DMS153 treated with DMSO at 0.1 percent for 48 hours (cell line): ENCODE measurements around the gene CHMP3.
"Not testable (repeated sequence)": the region's sequence is repeated elsewhere in the genome, so short reads cannot be mapped to it uniquely, and the experiment has no call there.

ENCODE experiments used
- DNase-seq: peaks from one replicate; lab custom pipeline; 2025; ENCODE audit not compliant: unreplicated experiment; lab: John Stamatoyannopoulos, UW

The CHMP3 gene

DNA sequence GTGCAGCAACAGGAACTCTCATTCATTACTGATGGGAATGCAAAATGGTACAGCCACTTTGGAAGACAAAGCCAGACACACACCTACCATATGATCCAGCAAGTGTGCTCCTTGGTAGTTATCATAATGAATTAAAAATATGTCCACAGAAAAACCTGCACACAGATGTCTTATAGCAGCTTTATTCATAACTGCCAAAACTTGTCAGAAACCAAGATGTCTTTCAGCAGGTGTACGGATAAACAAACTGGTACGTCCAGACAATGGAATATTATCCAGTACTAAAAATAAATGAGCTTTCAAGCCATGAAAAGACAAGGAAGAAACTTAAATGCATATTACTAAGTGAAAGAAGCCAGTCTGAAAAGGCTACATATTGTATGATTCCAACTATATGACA lies 50.4 kb downstream of the CHMP3 start:
- DNase-seq = no peak

DNA sequence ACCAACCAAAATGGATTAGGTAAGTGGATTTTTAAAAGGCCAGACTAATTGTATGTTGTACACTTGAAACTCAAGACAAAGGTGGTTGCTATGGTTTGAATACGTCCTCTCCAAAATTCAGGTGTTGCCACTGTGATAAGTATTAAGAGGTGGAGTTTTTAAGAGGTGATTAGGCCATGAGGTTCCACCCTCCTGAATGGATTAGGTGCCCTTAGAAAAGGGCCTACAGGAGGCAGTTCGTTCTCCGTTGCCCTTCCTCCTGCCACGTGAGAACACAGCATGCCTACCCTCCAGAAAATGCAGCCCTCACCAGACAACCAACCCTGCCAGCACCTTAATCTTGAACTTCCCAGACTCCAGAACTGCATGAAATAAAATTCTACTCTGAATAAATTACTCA lies 51.2 kb downstream of the CHMP3 start:
- no peak for DNase-seq

DNA sequence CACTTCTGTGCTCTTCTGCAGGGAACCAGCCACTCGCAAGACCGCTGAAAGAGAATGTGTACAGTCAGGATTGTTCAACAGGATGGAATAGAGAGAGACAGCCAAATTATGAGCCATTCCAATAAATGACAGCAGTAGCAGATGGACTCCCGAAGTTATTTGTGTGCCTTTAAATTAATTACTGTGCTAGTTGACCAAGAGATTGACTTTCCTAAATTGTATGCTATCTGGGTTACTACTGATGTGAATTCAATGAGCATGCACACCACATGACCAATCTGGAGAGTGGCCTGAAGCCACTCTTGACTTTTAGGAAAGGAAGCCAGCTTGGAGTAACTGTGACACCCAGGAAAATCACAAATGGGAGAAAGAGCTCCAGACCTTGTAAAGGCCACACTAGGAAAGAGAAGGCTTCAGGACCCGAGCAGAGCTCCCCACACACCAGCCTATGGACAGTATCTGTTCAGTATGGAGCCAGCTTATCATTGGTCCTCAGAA lies 52.8 kb downstream of the CHMP3 start:
- DNase-seq = no peak

DNA sequence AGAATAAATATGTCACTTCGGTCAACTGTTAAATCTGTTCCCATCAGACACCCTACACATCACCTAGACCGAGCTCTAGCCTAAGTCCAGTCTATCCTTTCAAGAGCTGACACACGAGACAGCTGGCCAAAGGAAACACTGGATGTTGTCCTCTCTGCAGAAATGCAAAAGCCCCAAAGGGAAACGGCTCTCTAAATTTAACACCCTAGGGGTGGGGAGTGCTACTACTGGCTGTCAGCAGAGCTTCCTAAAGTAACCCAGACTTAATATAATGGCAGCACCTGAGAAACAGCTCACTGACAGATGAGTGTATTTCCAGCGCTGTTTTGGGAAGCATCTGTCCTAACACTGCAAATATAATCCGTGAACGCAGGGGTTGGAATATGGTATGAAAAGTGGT lies 55.6 kb downstream of the CHMP3 start:
- DNase-seq = no peak

DNA sequence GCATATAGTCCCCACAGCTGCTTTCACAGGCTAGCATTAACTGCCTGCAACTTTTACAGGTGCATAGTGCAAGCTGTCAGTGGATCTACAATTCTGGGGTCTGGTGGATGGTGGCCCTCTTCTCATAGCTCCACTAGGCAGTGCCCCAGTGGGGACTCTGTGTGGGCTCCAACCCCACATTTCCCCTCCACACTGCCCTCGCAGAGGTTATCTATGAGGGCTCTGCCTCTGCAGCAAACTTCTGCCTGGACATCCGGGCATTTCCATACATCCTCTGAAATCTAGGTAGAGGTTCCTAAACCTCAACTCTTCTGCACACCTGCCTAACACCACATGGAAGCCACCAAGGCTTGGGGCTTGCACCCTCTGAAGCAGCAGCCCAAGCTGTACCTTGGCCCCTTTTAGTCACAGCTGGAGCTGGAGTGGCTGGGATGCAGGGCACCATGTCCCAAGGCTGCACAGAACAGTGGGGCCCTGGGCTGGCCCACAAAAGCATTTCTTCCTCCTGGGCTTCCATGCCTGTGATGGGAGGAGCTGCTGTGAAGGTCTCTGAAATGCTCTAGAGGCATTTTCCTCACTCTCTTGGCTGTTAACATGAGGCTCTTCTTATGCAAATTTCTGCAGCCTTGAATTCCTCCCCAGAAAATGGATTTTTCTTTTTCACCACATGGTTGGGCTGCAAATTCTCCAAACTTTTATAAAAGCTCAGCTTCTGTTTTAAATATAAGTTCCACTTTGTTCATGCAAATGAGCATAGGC lies 62.7 kb downstream of the CHMP3 start:
- no peak for DNase-seq

DNA sequence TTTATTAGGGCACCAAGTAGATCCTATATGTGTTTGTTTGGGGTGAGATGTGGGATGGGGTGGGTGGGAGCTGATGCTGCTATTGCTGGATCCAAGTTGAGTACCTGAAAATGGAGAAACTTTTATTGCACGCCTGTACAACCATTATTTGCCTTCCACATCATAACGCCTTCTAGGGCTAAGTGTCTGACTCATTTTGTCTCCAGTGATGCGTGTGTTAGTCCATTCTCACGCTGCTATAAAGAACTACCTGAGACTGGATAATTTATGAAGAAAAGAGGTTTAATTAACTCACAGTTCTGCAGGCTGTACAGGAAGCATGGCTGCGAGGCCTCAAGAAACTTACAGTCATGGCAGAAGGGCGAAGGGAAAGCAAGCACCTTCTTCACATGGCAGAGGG lies 63.9 kb downstream of the CHMP3 start:
- no peak for DNase-seq

DNA sequence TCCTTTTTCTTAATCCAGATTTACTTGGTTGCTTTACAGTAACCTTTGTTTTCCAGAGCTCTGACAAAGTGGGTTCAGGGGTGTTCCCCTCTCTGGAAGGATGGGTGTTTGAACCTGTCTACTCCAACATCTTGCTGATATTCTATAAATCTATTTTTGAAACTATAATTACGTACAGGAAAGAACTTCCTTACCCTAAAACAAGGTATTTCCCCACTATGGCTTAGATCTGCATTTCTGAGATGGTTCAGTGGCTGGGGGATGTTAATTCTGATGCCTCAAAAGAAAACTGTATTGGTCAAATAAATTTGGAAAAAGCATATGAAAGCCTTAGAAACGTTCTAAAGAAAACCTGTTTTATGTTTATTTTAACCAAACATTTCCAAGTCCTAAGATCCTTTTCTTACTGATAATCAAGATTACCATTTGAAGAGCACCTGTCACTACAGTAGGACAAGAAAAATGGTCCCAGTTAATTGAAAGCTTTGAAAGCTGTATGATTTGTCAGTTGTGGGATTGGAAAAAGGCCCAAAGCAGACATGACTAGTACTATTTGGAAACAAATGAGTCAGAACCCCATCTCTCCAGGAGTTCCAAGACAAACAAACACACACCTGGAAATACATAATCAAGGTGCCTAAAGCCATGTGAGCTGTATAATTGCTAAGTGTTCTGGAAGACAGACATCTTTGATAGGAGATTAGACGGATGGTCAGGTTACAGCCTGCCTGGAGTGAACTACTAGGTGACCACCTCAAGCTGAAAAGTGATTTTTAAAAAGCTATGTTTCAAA lies 64.6 kb downstream of the CHMP3 start:
- no peak for DNase-seq

DNA sequence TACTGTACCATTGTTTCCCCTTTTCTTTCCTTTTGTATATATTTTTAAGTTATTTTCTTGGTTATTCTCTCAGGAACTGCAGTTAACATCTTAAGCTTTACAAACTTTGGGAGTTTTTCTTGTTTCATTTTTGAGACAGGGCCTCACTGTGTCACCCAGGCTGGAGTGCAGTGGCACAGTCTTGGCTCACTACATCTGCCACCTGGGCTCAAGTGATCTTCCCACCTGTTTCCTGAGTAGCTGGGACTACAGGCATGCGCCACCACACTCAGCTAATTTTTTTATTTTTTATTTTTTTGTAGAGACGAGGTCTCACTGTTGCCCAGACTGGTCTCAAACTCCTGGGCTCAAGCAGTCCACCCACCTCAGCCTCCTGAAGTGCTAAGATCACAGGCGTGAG lies 66.9 kb downstream of the CHMP3 start:
- DNase-seq = not testable (repeated sequence)

DNA sequence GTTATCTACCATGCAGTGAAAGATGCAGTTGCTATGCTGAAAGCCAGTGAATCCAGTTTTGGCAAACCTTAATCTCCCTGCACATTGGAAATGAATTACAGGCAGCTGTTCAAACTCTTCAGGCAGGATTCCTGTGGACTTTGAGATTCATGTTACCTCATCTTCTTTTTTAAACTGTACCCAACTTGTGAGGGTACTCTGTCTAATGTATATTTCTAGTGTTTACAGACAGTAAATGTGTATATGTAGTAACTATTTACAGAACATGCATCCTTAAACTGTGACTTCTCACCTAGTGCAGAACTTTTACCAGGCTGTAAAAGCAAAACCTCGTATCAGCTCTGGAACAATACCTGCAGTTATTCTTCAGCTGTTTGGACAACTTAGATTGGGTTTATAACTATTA lies 71.2 kb downstream of the CHMP3 start:
- no peak for DNase-seq

DNA sequence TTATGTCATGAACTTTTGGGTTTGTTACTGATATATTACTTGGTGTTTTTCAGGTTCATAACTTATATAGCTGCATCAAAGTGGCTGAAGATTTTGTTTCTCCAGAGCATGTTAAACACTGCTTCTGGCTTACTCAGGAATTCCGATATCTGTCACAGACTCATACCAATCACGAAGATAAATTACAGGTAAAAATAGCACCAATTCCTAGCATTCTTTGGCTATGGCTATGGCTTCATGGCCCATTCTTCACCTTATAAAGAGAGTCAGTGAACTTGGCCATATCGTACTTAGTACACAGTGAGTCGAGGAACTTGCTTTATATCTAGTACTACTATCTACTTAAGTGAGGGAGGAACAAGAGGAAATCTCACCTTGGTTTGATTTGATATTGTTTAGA lies 72.2 kb downstream of the CHMP3 start:
- DNase-seq = no peak

DNA sequence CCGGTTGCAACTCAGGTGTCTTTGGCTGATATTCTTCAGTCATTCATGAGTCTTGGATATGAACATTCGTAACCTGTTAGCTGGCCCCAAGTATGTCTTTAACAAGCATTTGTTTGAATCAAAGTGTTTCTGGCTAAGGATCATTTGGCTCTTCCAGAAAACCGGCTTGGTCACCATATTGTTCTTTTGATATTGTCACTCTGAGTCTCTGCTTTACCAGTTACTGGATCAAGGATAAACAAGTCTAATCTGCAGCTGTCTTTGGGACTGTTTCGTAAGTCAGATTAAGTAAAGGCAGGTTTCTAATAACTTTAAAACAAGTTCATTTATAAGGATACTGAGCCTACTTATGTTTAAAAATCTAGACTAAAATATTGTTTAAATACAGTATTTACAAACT lies 73.0 kb downstream of the CHMP3 start:
- DNase-seq = no peak

DNA sequence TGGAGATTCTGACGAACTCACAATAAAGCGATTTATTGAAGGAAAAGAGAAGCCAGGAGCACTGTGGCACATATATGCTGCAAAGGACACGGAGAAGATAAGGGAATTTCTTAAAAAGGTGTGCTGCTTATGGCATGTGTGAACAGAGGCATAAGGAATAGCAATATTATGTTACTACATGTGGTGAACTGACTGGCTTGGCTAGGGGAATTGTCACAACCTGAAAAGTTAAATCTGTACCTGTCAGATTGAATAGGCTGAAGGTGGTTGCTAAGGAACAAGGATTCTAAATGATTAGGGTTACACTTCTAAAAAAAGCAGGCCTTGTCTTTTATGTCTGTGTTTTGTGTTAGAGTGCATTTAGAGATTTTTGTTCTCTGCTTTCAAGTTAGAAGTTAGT lies 73.7 kb downstream of the CHMP3 start:
- no peak for DNase-seq

DNA sequence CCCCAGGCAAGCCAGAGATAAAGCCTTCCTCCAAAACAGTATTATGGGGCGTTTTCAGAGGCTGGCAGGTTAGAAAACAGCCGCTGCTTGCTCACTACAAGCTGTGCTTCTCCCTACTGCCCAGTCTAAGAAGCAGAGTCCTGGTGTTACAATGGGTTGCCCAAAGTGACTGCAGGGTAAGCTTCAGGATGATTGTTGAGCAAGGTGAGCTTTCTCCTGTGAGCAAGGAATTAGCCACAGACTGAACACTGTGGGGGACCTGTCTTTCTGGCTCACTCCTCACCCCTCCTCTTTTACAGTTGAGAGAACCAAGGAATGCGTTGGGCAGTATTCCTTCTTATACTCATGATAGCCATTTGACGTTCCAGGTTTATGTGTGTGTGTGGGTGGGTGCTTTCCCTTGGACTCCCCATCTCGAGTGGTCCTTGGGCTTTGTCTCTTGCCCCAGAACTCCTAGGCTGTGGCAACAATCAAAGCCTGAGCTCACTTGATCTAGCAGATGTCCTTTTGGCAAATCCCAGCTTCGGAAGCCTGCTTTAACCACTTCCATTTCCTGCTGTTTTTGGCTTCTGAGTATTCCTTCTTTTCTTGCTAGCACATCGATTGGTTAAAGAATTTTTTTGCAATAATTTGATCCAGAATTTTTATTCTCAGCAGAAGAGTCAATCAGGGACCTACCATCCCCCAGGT lies 74.5 kb downstream of the CHMP3 start:
- DNase-seq = no peak

DNA sequence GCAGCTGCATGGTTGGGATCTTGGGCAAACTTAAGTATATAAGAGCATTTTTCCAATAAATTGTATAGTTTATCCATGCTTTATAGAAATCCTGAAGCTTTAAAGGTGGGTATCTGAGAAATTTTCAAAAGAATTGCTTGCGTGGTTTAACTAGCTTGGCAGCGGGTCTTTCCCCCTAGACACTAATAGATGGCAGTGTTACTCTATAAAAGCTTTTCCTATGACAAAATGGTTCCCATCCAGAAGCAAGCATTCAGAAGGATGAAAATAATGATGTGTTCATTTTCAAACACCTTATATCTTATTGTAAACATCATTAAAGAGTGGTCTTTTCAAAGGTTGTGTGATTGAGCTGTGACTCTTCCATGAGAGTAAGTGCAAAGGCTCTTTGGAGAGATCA lies 76.2 kb downstream of the CHMP3 start:
- DNase-seq = no peak

DNA sequence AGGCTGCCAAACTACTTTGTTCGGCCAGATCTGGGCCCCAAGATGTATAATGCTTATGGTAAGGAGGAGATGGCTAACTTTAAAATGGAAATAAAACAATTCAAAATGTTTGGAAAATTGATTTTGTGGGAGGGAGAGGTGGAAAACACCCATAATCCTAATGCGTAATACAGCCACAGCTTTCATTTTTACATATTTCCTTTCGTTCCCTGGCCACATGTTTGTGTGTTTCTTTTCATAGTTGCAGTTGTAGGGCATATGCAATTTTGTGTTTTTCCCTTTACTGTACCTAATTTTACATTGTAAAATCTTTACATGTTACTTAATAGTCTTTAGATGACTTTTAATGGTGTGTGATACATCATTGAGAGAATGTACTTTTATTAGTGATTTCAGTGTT lies 77.4 kb downstream of the CHMP3 start:
- DNase-seq = no peak

DNA sequence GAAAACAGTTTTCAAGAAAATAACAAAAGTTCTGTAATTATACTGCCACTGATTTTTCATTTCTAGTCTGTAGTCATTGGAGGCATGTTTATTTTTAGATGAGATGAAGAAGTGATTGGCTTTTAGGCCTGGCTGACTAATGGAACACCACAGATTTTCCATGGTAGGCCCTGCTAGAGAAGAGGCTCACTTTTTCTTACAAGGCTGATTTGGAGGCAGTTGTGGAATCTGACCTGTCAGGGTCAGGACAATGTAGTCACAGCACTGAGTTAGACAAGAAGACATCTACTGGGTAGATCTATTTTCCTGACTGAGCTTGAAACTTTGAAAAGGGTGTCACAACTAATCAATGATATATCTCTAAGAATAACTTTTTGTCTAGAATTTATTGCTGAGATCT lies 78.1 kb downstream of the CHMP3 start:
- no peak for DNase-seq

DNA sequence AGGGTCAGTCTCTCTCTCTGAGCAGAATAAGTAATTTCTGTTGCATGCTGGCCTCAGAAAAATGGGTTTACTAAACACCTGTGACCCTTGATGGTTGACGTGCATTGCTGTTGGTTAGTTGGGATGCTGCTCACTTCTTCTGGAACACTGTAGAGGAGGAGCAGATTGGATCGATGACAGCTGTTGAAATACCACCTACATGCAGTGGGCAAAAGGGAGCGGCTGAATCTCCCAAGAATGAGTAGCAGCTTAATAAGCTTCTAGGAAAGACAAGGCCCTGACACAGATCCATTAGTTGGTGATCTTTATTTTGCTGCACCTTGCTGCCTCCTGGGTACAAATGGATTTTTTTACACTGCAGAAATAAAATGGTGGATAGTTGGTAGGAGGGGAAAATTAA lies 78.9 kb downstream of the CHMP3 start:
- no peak for DNase-seq

DNA sequence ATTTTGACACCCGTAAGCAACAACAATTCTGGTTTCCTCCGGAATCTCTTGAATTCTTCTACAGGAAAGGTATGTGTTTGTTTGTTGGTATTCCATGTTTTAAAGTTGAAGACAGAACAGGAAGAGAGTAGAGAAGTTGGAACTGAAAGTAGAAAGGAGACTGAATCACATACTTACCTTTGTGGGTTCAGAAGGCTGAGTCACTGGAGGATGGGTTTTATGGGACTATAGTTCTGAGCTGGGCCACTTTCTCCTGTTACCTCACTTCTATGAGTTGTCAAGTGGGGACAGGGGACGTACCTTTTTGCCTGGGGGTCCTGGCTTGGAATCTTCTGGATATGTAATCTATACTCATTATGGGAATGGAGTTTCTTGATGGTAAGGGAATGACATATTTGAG lies 81.2 kb downstream of the CHMP3 start:
- no peak for DNase-seq

DNA sequence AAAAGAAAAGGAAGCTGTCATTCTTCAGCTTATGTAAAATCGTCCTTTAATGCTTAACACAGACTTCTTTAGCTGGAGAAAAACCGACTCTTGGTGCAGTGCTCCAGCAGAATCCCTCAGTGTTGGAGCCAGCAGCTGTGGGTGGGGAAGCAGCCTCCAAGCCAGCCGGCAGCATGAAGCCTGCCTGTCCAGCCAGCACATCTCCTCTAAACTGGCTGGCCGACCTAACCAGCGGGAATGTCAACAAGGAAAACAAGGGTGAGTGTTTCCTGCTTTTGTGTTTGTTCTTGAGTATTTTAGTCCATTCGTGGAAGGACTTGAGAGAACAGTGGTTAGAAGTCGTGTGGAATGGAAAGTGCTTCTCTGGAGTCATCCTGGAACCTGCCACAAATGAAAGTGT lies 83.1 kb downstream of the CHMP3 start:
- no peak for DNase-seq

DNA sequence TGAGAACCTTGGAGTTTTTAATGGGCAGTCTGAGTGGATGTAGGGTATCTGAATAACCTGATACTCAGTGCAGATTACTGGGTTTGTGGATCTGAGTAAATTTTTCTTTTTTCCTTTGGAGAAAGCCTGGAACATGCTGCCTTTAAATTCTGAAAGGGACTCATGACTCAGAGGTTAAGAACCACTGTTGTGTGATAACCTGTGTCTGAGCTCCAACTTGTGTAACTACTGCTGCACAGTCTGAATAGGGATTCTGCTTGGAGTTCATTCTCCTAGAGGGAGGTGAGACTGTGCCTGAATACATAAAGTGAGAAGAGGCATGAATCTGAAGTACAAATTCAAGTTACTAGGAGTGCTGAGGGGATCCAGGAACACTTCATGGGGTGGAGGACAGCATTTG lies 85.9 kb downstream of the CHMP3 start:
- no peak for DNase-seq

DNA sequence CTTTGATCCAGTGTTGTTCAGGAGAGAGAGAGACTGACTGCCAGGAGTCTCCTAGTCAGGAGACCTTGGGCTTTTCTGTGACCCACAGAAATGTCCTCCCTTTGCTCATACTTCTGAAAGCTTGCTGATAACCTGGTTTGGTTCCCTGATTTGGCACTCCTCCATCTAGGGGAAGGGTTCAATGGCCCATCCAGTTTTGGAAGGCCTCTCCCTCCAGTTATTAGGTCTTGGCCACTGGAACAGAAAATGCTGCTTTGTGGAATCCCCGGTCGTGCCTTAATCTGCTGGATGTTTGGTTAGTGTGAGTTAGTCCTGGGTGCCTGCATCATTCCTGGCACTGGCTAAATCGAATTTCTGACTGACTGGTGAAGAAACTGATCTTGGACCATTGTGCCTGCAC lies 86.3 kb downstream of the CHMP3 start:
- no peak for DNase-seq

DNA sequence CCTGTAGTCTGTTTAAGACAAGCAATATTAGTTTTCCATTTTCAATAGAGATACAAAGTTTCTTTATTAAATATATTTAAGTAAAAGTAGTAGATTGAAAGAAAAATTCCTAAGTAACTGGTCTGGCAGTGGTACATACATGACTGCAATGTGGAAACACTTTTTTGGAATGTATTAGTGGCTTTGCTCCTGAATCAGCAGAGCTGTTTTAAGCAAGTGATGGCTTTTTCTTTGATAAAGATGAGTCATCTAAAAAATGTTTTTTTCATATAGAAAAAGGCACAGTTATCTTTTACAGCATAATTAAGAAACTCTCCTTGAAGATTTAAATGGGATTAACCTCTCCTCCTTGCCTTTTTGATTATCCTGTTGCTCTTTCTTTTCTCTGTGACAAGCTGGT lies 87.2 kb downstream of the CHMP3 start:
- no peak for DNase-seq
